HG02938 (cell line): Measurements from ENCODE around the gene YWHAG.
"Not testable (repeated sequence)": the region's sequence is repeated elsewhere in the genome, so short reads cannot be mapped to it uniquely, and the experiment has no call there.

Experiments used
- ATAC-seq: cut with Tn5 transposase; IDR thresholded peaks from one replicate; pipeline ENCODE4 v1.9.1; 2021; ENCODE audit warnings: mild to moderate bottlenecking, moderate library complexity; ENCODE audit not compliant: unreplicated experiment

Gene YWHAG

GRCh38 chr7:76325811-76326210 is 33.0 kb downstream of the YWHAG start:
- ATAC-seq: no peak

- no peak for ATAC-seq
These were observed 33.7 kb downstream of the YWHAG start for GRCh38 chr7:76325092-76325491.

- ATAC-seq: peak; percentile 49
These were observed 40.1 kb downstream of the YWHAG start for GRCh38 chr7:76318488-76319353.

DNA sequence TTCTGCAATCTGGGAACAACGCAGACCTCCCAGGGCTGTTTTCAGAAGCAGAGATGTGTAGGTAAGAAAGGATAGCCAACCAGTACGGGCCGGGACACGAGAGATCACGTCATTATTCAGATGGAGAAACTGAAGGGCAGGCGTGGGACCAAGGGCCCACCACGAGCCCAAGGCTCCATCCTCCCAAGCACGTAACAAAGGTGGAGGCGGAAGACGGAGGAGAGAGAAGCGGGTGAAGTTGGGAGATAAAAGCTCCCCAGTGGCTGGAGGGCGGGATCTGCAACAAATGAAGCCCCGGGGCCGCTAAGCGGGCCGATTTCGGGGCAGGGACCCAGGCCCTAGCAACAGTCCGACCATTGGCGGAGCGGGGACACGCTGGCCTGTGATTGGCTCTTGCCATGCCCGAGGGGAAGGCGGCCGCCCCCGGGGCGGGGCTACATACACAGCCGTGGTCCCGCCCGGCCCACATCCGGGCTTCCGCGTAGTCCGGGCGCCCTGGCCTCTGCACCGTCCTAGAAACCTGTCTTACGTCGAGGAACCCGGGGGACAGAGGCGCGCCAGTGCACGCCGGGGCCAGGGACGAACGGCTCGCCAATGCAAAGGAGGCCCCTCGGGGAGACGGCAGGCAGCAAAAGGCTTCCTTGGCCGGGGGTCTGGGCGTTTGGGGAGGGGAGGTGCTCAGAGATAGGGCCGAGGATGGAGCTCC is 40.9 kb downstream of the YWHAG start:
- peak; percentile 78 for ATAC-seq

- no peak for ATAC-seq
These were observed 41.6 kb downstream of the YWHAG start for GRCh38 chr7:76316984-76317781.

DNA sequence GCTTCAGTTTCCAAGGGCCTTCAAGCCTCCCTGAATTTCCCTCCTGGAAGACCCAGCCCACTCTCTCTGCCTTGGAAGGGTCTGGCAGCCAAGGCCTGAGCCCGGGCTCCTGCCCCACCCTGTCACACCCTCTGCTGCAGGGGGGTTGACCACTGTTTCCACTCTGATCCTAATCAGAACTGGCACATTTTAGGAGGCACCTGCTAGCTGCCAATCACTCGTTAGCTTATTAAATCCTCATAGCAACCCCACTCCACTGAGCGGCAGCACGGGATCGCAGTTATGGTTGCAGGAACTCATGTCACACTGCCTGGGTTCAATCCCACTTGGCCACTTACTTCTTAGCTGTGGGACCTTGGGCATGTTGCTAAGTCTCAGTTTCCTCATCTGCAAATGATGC is 43.4 kb downstream of the YWHAG start:
- no peak for ATAC-seq

DNA sequence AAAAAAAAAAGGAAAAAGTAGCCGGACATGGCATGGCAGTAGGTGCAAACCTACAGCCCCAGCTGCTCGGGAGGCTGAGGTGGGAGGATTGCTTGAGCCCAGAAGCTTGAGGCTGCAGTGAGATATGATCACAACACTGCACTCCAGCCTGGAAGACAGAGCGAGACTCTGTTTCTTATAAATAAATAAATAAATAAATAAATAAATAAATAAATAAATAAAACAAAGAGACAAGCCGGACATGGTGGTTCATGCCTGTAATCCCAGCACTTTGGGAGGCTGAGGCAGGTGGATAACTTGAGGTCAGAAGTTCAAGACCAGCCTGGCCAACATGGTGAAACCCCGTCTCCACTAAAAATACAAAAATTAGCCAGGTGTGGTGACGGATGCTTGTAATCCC is 44.1 kb downstream of the YWHAG start:
- ATAC-seq: not testable (repeated sequence)

DNA sequence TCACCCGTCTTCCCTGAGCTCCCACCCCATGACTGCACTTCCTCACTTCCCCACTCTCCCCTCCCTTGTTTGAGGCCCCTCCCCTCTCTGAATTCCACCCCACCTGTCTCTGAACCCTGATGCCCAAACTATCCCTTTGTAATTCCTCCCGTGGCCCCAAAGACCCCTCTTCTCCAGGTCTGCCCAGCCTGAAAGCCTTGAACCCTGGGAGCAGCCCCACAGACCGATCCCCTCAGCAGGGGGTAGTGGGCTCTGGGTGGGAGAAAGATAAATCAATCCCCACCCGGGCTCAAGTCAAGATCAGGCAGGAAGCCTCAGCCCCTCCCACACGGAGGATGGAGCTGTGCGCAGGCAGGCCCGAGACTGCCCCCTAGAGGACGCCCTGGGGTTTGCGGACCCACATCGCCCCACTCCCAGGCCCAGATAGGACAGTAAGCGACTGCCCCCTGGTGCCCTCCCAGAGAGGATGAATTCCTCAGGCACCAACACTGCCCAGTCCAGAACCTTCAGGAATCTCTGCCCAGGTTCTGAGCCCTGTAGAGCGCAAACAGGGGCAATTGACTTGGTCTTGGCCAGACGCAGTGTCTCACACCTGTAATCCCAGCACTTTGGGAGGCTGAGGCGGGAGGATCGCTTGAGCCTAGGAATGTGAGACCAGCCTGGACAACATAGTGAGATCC is 44.6 kb downstream of the YWHAG start:
- ATAC-seq: peak; percentile 31

GRCh38 chr7:76311838-76312237 is 47.0 kb downstream of the YWHAG start:
- ATAC-seq: not testable (repeated sequence)

DNA sequence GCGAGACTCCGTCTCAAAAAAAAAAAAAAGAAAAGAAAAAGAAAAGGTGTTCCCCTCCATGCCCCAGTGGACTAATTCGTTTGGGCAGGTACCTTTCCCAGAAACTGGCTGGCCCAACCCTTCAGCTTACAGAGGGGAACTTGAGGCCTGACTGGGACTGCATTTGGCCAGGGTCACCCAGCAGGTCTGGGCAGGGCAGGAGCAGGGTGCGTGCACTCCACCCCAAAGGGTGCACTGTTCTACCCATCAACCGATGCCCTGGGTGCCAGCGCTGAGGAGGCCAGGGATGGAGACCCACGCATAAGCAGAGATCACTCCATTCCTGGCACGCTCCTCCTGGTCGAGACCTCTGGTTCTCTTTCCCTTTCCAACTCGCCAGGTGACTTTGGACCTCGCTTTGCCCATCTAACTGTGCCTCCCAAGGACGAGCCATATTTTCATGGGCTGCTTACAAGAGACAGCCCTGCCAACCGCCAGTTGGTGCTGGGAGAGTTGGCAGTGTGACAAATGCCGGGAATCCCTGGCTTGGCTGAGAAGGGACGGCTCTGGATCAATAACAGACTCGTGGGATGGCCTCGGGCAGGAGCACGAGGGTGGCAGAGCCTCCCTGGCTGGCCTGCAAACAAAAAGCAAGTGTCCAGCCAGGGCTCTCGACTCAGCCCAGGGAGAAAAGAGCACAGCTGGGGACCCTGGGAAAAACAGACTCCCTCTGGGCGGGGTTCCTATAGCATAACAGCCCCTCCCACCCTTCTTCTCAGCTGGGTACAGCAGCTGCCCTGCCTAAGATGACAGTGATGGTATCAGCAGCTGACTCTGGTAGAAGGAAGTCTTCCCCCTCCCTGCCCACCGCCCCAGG is 48.5 kb downstream of the YWHAG start:
- ATAC-seq: no peak

DNA sequence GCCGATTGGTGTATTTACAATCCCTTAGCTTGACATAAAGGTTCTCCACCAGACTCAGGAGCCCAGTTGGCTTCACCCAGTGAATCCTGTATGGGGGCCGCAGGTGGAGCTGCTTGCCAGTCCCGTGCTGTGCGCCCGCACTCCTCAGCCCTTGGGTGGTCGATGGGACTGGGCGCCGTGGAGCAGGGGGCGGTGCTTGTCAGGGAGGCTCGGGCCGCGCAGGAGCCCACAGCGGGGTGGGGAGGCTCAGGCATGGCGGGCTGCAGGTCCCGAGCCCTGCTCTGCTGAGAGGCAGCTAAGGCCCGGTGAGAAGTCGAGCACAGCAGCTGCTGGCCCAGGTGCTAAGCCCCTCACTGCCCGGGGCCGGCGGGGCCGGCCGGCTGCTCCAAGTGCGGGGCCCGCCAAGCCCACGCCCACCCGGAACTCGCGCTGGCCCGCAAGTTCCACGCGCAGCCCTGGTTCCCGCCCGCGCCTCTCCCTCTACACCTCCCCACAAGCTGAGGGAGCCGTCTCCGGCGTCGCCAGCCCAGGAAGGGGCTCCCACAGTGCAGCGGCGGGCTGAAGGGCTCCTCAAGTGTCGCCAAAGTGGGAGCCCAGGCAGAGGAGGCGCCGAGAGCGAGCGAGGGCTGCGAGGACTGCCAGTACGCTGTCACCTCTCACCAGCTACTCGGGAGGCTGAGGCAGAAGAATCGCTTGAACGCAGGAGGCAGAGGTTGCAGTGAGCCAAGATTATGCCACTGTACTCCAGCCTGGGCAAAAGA is 49.3 kb downstream of the YWHAG start:
- not testable (repeated sequence) for ATAC-seq

- not testable (repeated sequence) for ATAC-seq
These were observed 49.9 kb downstream of the YWHAG start for GRCh38 chr7:76308874-76309273.

DNA sequence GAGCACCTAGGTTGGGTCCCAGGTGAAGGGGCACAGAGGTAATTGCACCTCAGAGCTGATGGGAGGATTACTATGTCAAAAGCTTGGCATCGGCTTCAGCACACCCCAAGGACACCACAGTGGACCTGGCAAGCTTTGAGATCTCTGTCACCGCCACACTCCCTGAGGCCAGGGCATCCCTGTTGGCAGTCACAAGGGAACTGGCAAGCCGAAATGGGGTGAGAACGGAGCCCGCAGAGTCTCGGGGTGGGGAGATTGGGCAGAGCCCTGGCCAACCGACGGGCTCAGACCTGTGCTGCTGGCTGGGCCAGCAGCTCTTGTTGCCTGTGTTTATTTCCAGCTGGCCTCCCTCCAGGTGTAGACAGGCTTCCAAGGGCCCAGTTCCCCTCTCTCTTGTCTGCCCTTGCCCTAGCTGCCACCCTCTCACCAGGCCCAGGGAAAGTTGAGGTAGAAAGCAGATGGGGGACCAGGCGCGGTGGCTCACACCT is 53.9 kb downstream of the YWHAG start:
- ATAC-seq: no peak

- no peak for ATAC-seq
These were observed 55.3 kb downstream of the YWHAG start for GRCh38 chr7:76303202-76304147.

DNA sequence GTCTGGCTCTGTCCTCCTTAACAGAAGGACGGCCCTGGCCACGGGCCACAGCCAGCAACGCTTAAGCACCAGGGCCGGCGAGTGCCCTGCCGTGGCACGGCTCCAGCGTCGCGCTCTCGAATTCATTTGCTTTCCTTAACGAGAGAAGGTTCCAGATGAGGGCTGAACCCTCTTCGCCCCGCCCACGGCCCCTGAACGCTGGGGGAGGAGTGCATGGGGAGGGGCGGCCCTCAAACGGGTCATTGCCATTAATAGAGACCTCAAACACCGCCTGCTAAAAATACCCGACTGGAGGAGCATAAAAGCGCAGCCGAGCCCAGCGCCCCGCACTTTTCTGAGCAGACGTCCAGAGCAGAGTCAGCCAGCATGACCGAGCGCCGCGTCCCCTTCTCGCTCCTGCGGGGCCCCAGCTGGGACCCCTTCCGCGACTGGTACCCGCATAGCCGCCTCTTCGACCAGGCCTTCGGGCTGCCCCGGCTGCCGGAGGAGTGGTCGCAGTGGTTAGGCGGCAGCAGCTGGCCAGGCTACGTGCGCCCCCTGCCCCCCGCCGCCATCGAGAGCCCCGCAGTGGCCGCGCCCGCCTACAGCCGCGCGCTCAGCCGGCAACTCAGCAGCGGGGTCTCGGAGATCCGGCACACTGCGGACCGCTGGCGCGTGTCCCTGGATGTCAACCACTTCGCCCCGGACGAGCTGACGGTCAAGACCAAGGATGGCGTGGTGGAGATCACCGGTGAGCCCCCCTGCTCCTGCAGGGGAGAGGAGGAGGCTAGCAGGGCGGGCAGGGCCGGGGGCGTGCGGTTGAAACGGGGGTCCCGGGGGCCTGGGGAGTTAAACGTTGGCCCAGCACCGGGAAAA is 56.2 kb downstream of the YWHAG start, which contains the start of gene HSPB1:
HSPB1 (plus strand) TSS at position 327 of the 855 bp plus-strand sequence; CDS start at position 367, 40 bp downstream.
- ATAC-seq: no peak

GRCh38 chr7:76301000-76301399 is 57.8 kb downstream of the YWHAG start:
- no peak for ATAC-seq
